HepG2 (cell line): Measurements from ENCODE around the gene SPTBN5. TPM values are rescaled to one million over a fixed set of nuclear protein-coding genes. Genes with fewer than 3 reads are reported as not detected.

Source experiments
- ATAC-seq: fragments of 200-7000 bp; cut with Tn5 transposase; 3 replicates; pipeline ENCODE4 v1.9.1; 2020; ENCODE audit warnings: mild to moderate bottlenecking, moderate library complexity
- BruUV-seq: library from RNA; stranded (reverse); fragments of 400-500 nt; replicated peaks from 2 replicates; lab custom pipeline; 2021; lab: Mats Ljungman, UMichigan
- CTCF ChIA-PET: fragments of 300-600 bp; formaldehyde crosslinking; extraction: SDS; loops from one replicate; lab custom pipeline; 2021; ENCODE audit warnings: low total read pairs, inconsistent platforms, low intra/inter-chr PET ratio; lab: Yijun Ruan, JAX
- POLR2A ChIA-PET: fragments of 350-600 bp; sonication (Branson Sonifier 250); formaldehyde crosslinking; loops from one replicate; lab custom pipeline; 2020; ENCODE audit warnings: antibody characterized with exemption, inconsistent platforms; lab: Yijun Ruan, JAX
- DNase-seq: peaks from one replicate; pipeline ENCODE4 v3.0.0-alpha.2; 2015; ENCODE audit warnings: low spot score
- FAIRE-seq: peaks from 3 replicates; lab custom pipeline; 2011; peaks lifted over from hg19 to GRCh38; lab: Jason Lieb, UNC
- H2AFZ ChIP-seq: one replicate; pipeline ENCODE4 v1.6.1; 2011; ENCODE audit warnings: low read length, inconsistent platforms
- H3K27ac ChIP-seq: fragments of 300-600 bp; 3 replicates; pipeline ENCODE4 v1.8.0; 2011; ENCODE audit warnings: mixed run types, mild to moderate bottlenecking, mixed read lengths, low read length, inconsistent platforms; ENCODE audit not compliant: insufficient read depth; ENCODE audit errors: extremely low read length
- H3K27me3 ChIP-seq, 2 experiments: fragments of 200-600 bp in 1 of 2; 2 replicates in 1 of 2; 3 replicates in 1 of 2; pipeline versions ENCODE4 v1.6.0 to v1.8.0; 2011; ENCODE audit warnings: low read length in 2 of 2, mild to moderate bottlenecking in 2 of 2, moderate library complexity in 2 of 2, inconsistent platforms in 1 of 2; ENCODE audit not compliant: insufficient read depth in 2 of 2, control insufficient read depth in 1 of 2
- H3K36me3 ChIP-seq, 2 experiments: fragments of 200-600 bp in 1 of 2; replicated peaks in 1 of 2; 2 replicates in 1 of 2; 3 replicates in 1 of 2; pipeline versions ENCODE4 v1.5.1 to v1.8.0; 2011; ENCODE audit warnings: low read length in 2 of 2, inconsistent platforms in 1 of 2; ENCODE audit not compliant: insufficient read depth in 2 of 2, control insufficient read depth in 1 of 2
- H3K4me1 ChIP-seq: 2 replicates; pipeline ENCODE4 v1.5.1; 2012; ENCODE audit warnings: low read length, inconsistent platforms; ENCODE audit not compliant: insufficient read depth
- H3K4me2 ChIP-seq: 2 replicates; pipeline ENCODE4 v1.6.0; 2011; ENCODE audit warnings: low read depth, low read length, inconsistent platforms
- H3K4me3 ChIP-seq, 3 experiments: fragments of 200-600 bp in 1 of 3; sonication (generic), shearing (Covaris generic) in 1 of 3; replicated peaks in 1 of 3; 2 replicates each; pipeline ENCODE4 v1.5.1; 2011 to 2016; ENCODE audit warnings: low read length in 3 of 3, inconsistent platforms in 2 of 3, low read depth in 2 of 3, mild to moderate bottlenecking in 2 of 3, control low read depth in 1 of 3, mixed read lengths in 1 of 3; ENCODE audit not compliant: insufficient read depth in 1 of 3
- H3K79me2 ChIP-seq: one replicate; pipeline ENCODE4 v1.6.1; 2011; ENCODE audit warnings: low read length, inconsistent platforms; ENCODE audit not compliant: insufficient read depth
- H3K9ac ChIP-seq: 2 replicates; pipeline ENCODE4 v1.6.0; 2011; ENCODE audit warnings: mild to moderate bottlenecking, low read depth, low read length, inconsistent platforms; ENCODE audit not compliant: insufficient read depth
- H3K9me3 ChIP-seq: 2 replicates; pipeline ENCODE4 v1.5.1; 2012; ENCODE audit warnings: mild to moderate bottlenecking, low read length
- H4K20me1 ChIP-seq: 2 replicates; pipeline ENCODE4 v1.6.0; 2011; ENCODE audit warnings: inconsistent platforms, mild to moderate bottlenecking, low read length, moderate library complexity; ENCODE audit not compliant: insufficient read depth
- CCDC6 ChIP-seq: sonication (generic); formaldehyde crosslinking; IDR thresholded peaks from 2 replicates; pipeline ENCODE4 v1.8.1; 2022; ENCODE audit warnings: mild to moderate bottlenecking, missing genetic modification reagents, moderate library complexity
- KLF11 ChIP-seq: IDR thresholded peaks from 2 replicates; pipeline ENCODE4 v1.6.1; 2016; ENCODE audit warnings: missing compliant biosample characterization
- KLF9 ChIP-seq: IDR thresholded peaks from 2 replicates; pipeline ENCODE4 v1.6.1; 2016; ENCODE audit warnings: low read depth
- NAIF1 ChIP-seq: sonication (generic); formaldehyde crosslinking; IDR thresholded peaks from 2 replicates; pipeline ENCODE4 v1.5.0; 2020; ENCODE audit warnings: mild to moderate bottlenecking, missing genetic modification reagents, borderline replicate concordance
- PAWR ChIP-seq: sonication (generic); formaldehyde crosslinking; IDR thresholded peaks from 2 replicates; pipeline ENCODE4 v1.4.0; 2020; ENCODE audit warnings: missing genetic modification reagents, mild to moderate bottlenecking, borderline replicate concordance
- REL ChIP-seq: sonication (generic); formaldehyde crosslinking; conservative IDR thresholded peaks from 2 replicates; pipeline ENCODE4 v1.8.0; 2022; ENCODE audit warnings: mild to moderate bottlenecking, missing genetic modification reagents, moderate library complexity
- RORA ChIP-seq: sonication (generic); formaldehyde crosslinking; IDR thresholded peaks from 2 replicates; pipeline ENCODE4 v1.5.0; 2020; ENCODE audit warnings: mild to moderate bottlenecking, missing genetic modification reagents, moderate library complexity
- SALL2 ChIP-seq: sonication (generic); formaldehyde crosslinking; IDR thresholded peaks from 2 replicates; pipeline ENCODE4 v1.8.1; 2023; ENCODE audit warnings: mild to moderate bottlenecking, missing genetic modification reagents, inconsistent platforms
- SSRP1 ChIP-seq: IDR thresholded peaks from 2 replicates; pipeline ENCODE4 v1.6.1; 2016; ENCODE audit warnings: control low read depth
- ZNF749 ChIP-seq: sonication (generic); formaldehyde crosslinking; IDR thresholded peaks from 2 replicates; pipeline ENCODE4 v1.8.0; 2022; ENCODE audit warnings: mild to moderate bottlenecking, missing genetic modification reagents, moderate library complexity, borderline replicate concordance
- ZNF841 ChIP-seq: sonication (generic); formaldehyde crosslinking; IDR thresholded peaks from 2 replicates; pipeline ENCODE4 v1.8.1; 2023; ENCODE audit warnings: missing genetic modification reagents, borderline replicate concordance
- WGBS: methylation state at CpG from one replicate; pipeline ENCODE4 v1.1.6; 2017; ENCODE audit warnings: low lambda C conversion rate; 5-methylcytosine and 5-hydroxymethylcytosine counted together
- in situ Hi-C: cut with HindIII; loops from 2 replicates; pipeline ENCODE4 v1.10.0; 2017; ENCODE audit warnings: low pct_unique_long_range_greater_than_20kb; ENCODE audit not compliant: extremely low pct_ligation_motif_present
- intact Hi-C: fragments of 100-400 bp; cut with micrococcal nuclease; formaldehyde crosslinking; loops from one replicate; pipeline ENCODE4 v1.10.0; 2022; ENCODE audit not compliant: unreplicated experiment
- polyA plus RNA-seq, 8 experiments: library from polyadenylated mRNA; depleted of rRNA in 3 of 8; stranded (reverse) in 7 of 8; unstranded in 1 of 8; fragments of >200 nt; fragmentation: Illumina TruSeq in 4 of 8; extraction: Trizol in 4 of 8; gene quantifications; 2 replicates each; pipeline versions ENCODE4 v1.2.1 to v1.2.3, GENCODE V29; 2011 to 2016; ENCODE audit warnings: low read depth in 4 of 8, missing spikeins in 1 of 8, mixed read lengths in 1 of 8; ENCODE audit not compliant: insufficient read depth in 1 of 8
- total RNA-seq, 5 experiments: library from RNA; depleted of rRNA; stranded (reverse); fragments of >200 nt; fragmentation: Illumina TruSeq; extraction: Trizol; gene quantifications; 2 replicates each; pipeline ENCODE4 v1.2.3, GENCODE V29; 2016; ENCODE audit warnings: low read depth in 1 of 5
- TF ChIP-seq, protein P1 (sequence below): sonication (generic); formaldehyde crosslinking; IDR thresholded peaks from 2 replicates; pipeline ENCODE4 v1.4.0; 2020; ENCODE audit warnings: mild to moderate bottlenecking, missing genetic modification reagents
- TF ChIP-seq, protein P2 (sequence below): sonication (generic); formaldehyde crosslinking; IDR thresholded peaks from 2 replicates; pipeline ENCODE4 v1.5.1; 2020; ENCODE audit warnings: missing genetic modification reagents, mild to moderate bottlenecking, borderline replicate concordance
- TF ChIP-seq, protein P3 (sequence below): sonication (generic); formaldehyde crosslinking; IDR thresholded peaks from 2 replicates; pipeline ENCODE4 v1.4.0; 2020; ENCODE audit warnings: missing genetic modification reagents

SPTBN5 gene
- total and polyA plus RNA-seq, 2 of the 13 experiments (the other 11 are each of a cell fraction or from before 2014, with no cell fraction given) = 0.01 to 0.07 TPM

DNA sequence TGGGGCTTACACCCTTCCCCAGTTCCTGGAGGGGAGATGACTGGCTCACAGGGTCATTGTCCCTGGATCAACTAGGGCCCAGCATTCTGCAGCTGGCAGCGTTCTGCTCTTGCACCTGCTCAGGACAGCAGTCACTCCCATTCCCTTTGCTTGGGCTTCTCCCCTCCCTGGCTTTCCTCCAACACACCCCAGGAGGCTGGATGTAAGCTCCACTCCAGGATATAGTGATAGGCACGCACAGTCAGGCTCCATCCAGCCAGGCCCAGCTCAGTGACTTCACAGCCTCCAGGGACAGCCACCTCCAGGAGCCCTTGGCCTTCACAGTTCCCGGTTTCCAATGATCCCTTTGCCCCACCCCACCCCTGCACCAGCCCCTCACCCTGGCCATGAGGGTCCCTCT is 1.9 kb downstream of the SPTBN5 start:
- TF ChIP-seq SSRP1 = no peak
- no peak for TF ChIP-seq ZNF749 (CRISPR knock-in tag)
- TF ChIP-seq SALL2 (CRISPR knock-in tag) = no peak
- no peak for TF ChIP-seq RORA
- TF ChIP-seq KLF11 (CRISPR knock-in tag) = no peak
- TF ChIP-seq, protein P1, sequence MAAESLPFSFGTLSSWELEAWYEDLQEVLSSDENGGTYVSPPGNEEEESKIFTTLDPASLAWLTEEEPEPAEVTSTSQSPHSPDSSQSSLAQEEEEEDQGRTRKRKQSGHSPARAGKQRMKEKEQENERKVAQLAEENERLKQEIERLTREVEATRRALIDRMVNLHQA = no peak
- TF ChIP-seq ZNF841 (CRISPR knock-in tag) = no peak
- no peaks in the 10 kb centered on the region for H3K79me2 ChIP-seq
- H3K36me3 ChIP-seq = no peaks in the 10 kb centered on the region
- H3K9ac ChIP-seq = no peak overlapping the region
- ChIA-PET POLR2A (interaction anchor here (0.7 kb wide), 1 partner anchor 11 kb away, joined by 3 read pairs; no protein-coding TSS in a partner anchor), CTCF (no interaction called here)
- intact Hi-C loops (no loop called here), in situ Hi-C loops (no loop called here)
- H3K27ac ChIP-seq = no peak overlapping the region
- ATAC-seq = no peak
- no peaks in the 10 kb centered on the region for H3K9me3 ChIP-seq
- DNase-seq = no peak
- FAIRE-seq = no peak
- H2AFZ ChIP-seq = no peak overlapping the region
- no peak overlapping the region for H3K4me2 ChIP-seq
- peaks cover 30% of the 10 kb centered on the region for H3K4me1 ChIP-seq
- WGBS = 50% methylated on average over 2 of the region's 3 CpGs
- BruUV-seq = no TSS peak
- H3K4me3 ChIP-seq = no peak overlapping the region
- H3K27me3 ChIP-seq = peaks cover 8 to 52% of the 10 kb centered on the region in 2 experiments; a peak in 4 of 5 replicates
- no peaks in the 10 kb centered on the region for H4K20me1 ChIP-seq

DNA sequence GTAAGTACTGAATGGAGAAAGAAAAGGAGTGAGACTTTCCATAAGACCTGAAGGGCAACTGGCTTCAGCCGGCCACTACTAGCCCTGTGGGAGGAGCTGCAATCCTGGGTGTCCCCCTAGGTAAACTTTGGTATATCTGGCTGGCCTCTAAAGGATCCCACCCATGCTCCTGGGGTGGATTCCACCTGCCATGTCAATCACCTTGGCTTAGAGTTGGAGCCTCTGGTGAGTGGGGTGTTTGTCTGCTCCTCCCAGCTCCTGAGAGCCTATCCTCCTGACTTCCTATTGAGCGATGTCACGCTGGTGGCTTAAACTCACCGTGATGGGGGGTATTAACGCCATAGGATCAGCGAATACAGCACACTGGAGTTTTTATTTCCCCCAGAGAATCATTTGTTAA is 2.6 kb downstream of the SPTBN5 start:
- Histone ChIP-seq H3K9ac (no peak overlapping the region), H3K9me3 (no peaks in the 10 kb centered on the region), H3K27ac (no peak overlapping the region), H3K4me3 (no peak overlapping the region), H2AFZ (no peak overlapping the region), H3K4me1 (peaks cover 30% of the 10 kb centered on the region), H3K27me3 (peaks cover 9 to 59% of the 10 kb centered on the region in 2 experiments; a peak in 4 of 5 replicates), H3K79me2 (no peaks in the 10 kb centered on the region), H3K4me2 (no peak overlapping the region), H3K36me3 (no peaks in the 10 kb centered on the region), H4K20me1 (no peaks in the 10 kb centered on the region)
- ChIA-PET POLR2A (no interaction called here), CTCF (no interaction called here)
- no peak for ATAC-seq
- intact Hi-C loops (no loop called here), in situ Hi-C loops (no loop called here)
- DNase-seq = no peak
- FAIRE-seq = no peak
- WGBS = 8% methylated on average over 6 of the region's 6 CpGs
- BruUV-seq = no TSS peak
- TF ChIP-seq NAIF1 (CRISPR knock-in tag) (no peak), PAWR (CRISPR knock-in tag) (no peak), KLF9 (no peak), REL (CRISPR knock-in tag) (no peak), CCDC6 (CRISPR knock-in tag) (no peak)
- TF ChIP-seq, protein P2, sequence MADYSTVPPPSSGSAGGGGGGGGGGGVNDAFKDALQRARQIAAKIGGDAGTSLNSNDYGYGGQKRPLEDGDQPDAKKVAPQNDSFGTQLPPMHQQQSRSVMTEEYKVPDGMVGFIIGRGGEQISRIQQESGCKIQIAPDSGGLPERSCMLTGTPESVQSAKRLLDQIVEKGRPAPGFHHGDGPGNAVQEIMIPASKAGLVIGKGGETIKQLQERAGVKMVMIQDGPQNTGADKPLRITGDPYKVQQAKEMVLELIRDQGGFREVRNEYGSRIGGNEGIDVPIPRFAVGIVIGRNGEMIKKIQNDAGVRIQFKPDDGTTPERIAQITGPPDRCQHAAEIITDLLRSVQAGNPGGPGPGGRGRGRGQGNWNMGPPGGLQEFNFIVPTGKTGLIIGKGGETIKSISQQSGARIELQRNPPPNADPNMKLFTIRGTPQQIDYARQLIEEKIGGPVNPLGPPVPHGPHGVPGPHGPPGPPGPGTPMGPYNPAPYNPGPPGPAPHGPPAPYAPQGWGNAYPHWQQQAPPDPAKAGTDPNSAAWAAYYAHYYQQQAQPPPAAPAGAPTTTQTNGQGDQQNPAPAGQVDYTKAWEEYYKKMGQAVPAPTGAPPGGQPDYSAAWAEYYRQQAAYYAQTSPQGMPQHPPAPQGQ (CRISPR knock-in tag) = no peak
- TF ChIP-seq, protein P3, sequence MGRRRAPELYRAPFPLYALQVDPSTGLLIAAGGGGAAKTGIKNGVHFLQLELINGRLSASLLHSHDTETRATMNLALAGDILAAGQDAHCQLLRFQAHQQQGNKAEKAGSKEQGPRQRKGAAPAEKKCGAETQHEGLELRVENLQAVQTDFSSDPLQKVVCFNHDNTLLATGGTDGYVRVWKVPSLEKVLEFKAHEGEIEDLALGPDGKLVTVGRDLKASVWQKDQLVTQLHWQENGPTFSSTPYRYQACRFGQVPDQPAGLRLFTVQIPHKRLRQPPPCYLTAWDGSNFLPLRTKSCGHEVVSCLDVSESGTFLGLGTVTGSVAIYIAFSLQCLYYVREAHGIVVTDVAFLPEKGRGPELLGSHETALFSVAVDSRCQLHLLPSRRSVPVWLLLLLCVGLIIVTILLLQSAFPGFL (CRISPR knock-in tag) = no peak
